GM20431 (cell line): Measurements from ENCODE around the gene JAKMIP3.

Experiments
- in situ Hi-C: fragments of 300-500 bp; cut with MseI, MboI; formaldehyde crosslinking; loops from one replicate; pipeline ENCODE4 v1.15.0; 2020; ENCODE audit warnings: low sequenced_read_pairs; ENCODE audit not compliant: unreplicated experiment

The JAKMIP3 gene

GRCh38 chr10:132041340-132041739, 24.4 kb upstream of the JAKMIP3 start:
- in situ Hi-C loops = no loop called here

- in situ Hi-C loops = no loop called here
Measured at GRCh38 chr10:132043861-132044695, 21.7 kb upstream of the JAKMIP3 start.

- in situ Hi-C loops = no loop called here
Measured at GRCh38 chr10:132044803-132045202, 20.9 kb upstream of the JAKMIP3 start.

- in situ Hi-C loops = no loop called here
Measured at GRCh38 chr10:132045324-132045723, 20.4 kb upstream of the JAKMIP3 start.

GRCh38 chr10:132047575-132048293, 18.0 kb upstream of the JAKMIP3 start:
- in situ Hi-C loops = no loop called here

GRCh38 chr10:132048294-132048667, 17.5 kb upstream of the JAKMIP3 start:
- in situ Hi-C loops = no loop called here

GRCh38 chr10:132050191-132050590, 15.6 kb upstream of the JAKMIP3 start:
- in situ Hi-C loops = no loop called here

- in situ Hi-C loops = no loop called here
Measured at GRCh38 chr10:132052124-132052523, 13.6 kb upstream of the JAKMIP3 start.

GRCh38 chr10:132054564-132054963, 11.2 kb upstream of the JAKMIP3 start:
- in situ Hi-C loops = no loop called here

- in situ Hi-C loops = no loop called here
Measured at GRCh38 chr10:132055616-132056015, 10.1 kb upstream of the JAKMIP3 start.

GRCh38 chr10:132056663-132057062, 9.1 kb upstream of the JAKMIP3 start:
- in situ Hi-C loops = no loop called here

- in situ Hi-C loops = no loop called here
Measured at GRCh38 chr10:132057191-132057681, 8.5 kb upstream of the JAKMIP3 start.

- in situ Hi-C loops = no loop called here
Measured at GRCh38 chr10:132058111-132058745, 7.5 kb upstream of the JAKMIP3 start.

- in situ Hi-C loops = no loop called here
Measured at GRCh38 chr10:132058793-132059759, 6.7 kb upstream of the JAKMIP3 start.

- in situ Hi-C loops = no loop called here
Measured at GRCh38 chr10:132059760-132060508, 5.8 kb upstream of the JAKMIP3 start.

GRCh38 chr10:132061030-132061429, 4.7 kb upstream of the JAKMIP3 start:
- in situ Hi-C loops = no loop called here

- in situ Hi-C loops = no loop called here
Measured at GRCh38 chr10:132061465-132061864, 4.3 kb upstream of the JAKMIP3 start.

GRCh38 chr10:132062116-132062515, 3.6 kb upstream of the JAKMIP3 start:
- in situ Hi-C loops = no loop called here
